Thyroid gland (tissue), 4 donors: ENCODE measurements around the gene DYNLL1. TPM values are rescaled to one million over a fixed set of nuclear protein-coding genes. Genes with fewer than 3 reads are reported as not detected.

ENCODE experiments used
- DNase-seq, 2 donors: peaks; one replicate each; pipeline ENCODE4 v3.0.0-alpha.2; 2019
- H3K27ac ChIP-seq, 3 donors: fragments of 200-600 bp; sonication (generic); 1 replicate in 2 of 3; 2 replicates in 1 of 3; pipeline ENCODE4 v1.5.1; 2016 to 2019; ENCODE audit warnings: mild to moderate bottlenecking in 1 of 3, moderate library complexity in 1 of 3
- H3K27me3 ChIP-seq: fragments of 200-600 bp; sonication (generic); one replicate; pipeline ENCODE4 v1.5.1; 2019
- H3K36me3 ChIP-seq, 2 donors: fragments of 200-600 bp; sonication (generic); one replicate each; pipeline ENCODE4 v1.5.1; 2016 to 2019
- H3K4me1 ChIP-seq, 2 donors: fragments of 200-600 bp; sonication (generic); one replicate each; pipeline ENCODE4 v1.5.1; 2017 to 2019
- H3K4me3 ChIP-seq, 3 donors: fragments of 200-600 bp; sonication (generic); replicated peaks in 1 of 3; 1 replicate in 2 of 3; 2 replicates in 1 of 3; pipeline ENCODE4 v1.5.1; 2016; ENCODE audit warnings: mild to moderate bottlenecking in 1 of 3
- H3K9me3 ChIP-seq: fragments of 200-600 bp; sonication (generic); one replicate; pipeline ENCODE4 v1.5.1; 2017
- CTCF ChIP-seq, 6 experiments: fragments of 200-600 bp in 3 of 6; fragments of 450-650 bp in 3 of 6; sonication (generic) in 3 of 6; IDR thresholded peaks; one replicate each; pipeline ENCODE4 v1.5.1; 2016 to 2019; ENCODE audit warnings: antibody characterized with exemption in 6 of 6, mild to moderate bottlenecking in 2 of 6, inconsistent platforms in 1 of 6, moderate library complexity in 1 of 6
- POLR2A ChIP-seq, 2 donors: fragments of 450-650 bp; IDR thresholded peaks; one replicate each; pipeline ENCODE4 v1.6.1; 2017; ENCODE audit warnings: antibody characterized with exemption in 2 of 2, mild to moderate bottlenecking in 2 of 2, moderate library complexity in 1 of 2
- WGBS, 2 donors: methylation state at CpG; one replicate each; pipeline ENCODE4 v1.1.5; 2017; 5-methylcytosine and 5-hydroxymethylcytosine counted together
- intact Hi-C: fragments of 100-400 bp; cut with DNase I; formaldehyde crosslinking; loops from one replicate; pipeline ENCODE4 v1.15.1; 2023
- small RNA-seq: library from RNA; depleted of rRNA; stranded (forward); fragments of <200 nt; gene quantifications from one replicate; pipeline ENCODE3, GENCODE V24; 2016
- total RNA-seq, 4 donors: library from RNA; depleted of rRNA; stranded (reverse); fragments of >200 nt; gene quantifications; one replicate each; pipeline ENCODE4 v1.2.3, GENCODE V29; 2016

The DYNLL1 gene
- total RNA-seq, 4 donors from 2014 or later, result 128 to 265 (median 232) TPM

GRCh38 chr12:120539303-120539702 is 43.4 kb downstream of the DYNLL1 start:
- H3K4me1 ChIP-seq, result peaks cover 41 to 67% of the 10 kb centered on the region in 2 donors
- H3K27ac ChIP-seq, result peak overlapping the region; percentile 76 to 92 (median 90)
- TF ChIP-seq POLR2A (IDR thresholded peaks at IDR 0.05), result no peak
- no peak for TF ChIP-seq CTCF (IDR thresholded peaks at IDR 0.05)
- H3K27me3 ChIP-seq, result no peaks in the 10 kb centered on the region
- intact Hi-C loops, result no loop called here
- H3K4me3 ChIP-seq, result no peak overlapping the region
- H3K36me3 ChIP-seq, result no peaks in the 10 kb centered on the region
- 69 to 82% methylated on average over 1 of the region's 1 CpG for WGBS, 2 donors
- H3K9me3 ChIP-seq, result no peaks in the 10 kb centered on the region
- DNase-seq, result no peak

- DNase-seq, result no peak
- 46 to 58% methylated on average over 3 of the region's 3 CpGs for WGBS, 2 donors
- Histone ChIP-seq H3K9me3 (no peaks in the 10 kb centered on the region), H3K4me1 (peaks cover 41 to 72% of the 10 kb centered on the region in 2 donors), H3K36me3 (no peaks in the 10 kb centered on the region), H3K27ac (peak overlapping the region; percentile 31 to 90 (median 43)), H3K4me3 (no peak overlapping the region), H3K27me3 (no peaks in the 10 kb centered on the region)
- TF ChIP-seq CTCF (IDR thresholded peaks at IDR 0.05) (no peak), POLR2A (IDR thresholded peaks at IDR 0.05) (no peak)
- intact Hi-C loops, result no loop called here
Observed at GRCh38 chr12:120540445-120540844, 44.5 kb downstream of the DYNLL1 start.

GRCh38 chr12:120542166-120542565 is 46.3 kb downstream of the DYNLL1 start:
- Histone ChIP-seq H3K27me3 (no peaks in the 10 kb centered on the region), H3K9me3 (no peaks in the 10 kb centered on the region), H3K4me3 (no peak overlapping the region), H3K4me1 (peaks cover 34 to 56% of the 10 kb centered on the region in 2 donors), H3K36me3 (peaks cover 9 to 11% of the 10 kb centered on the region in 2 donors), H3K27ac (peak overlapping the region in 1 of 3 donors; percentile 11)
- no peak for TF ChIP-seq POLR2A (IDR thresholded peaks at IDR 0.05)
- no peak for TF ChIP-seq CTCF (IDR thresholded peaks at IDR 0.05)
- no peak for DNase-seq
- WGBS, 2 donors, result 93 to 99% methylated on average over 5 of the region's 5 CpGs
- intact Hi-C loops, result no loop called here

- Histone ChIP-seq H3K27me3 (no peaks in the 10 kb centered on the region), H3K4me1 (peaks cover 18 to 43% of the 10 kb centered on the region in 2 donors), H3K36me3 (peaks cover 23 to 29% of the 10 kb centered on the region in 2 donors), H3K4me3 (no peak overlapping the region), H3K9me3 (no peaks in the 10 kb centered on the region), H3K27ac (no peak overlapping the region)
- TF ChIP-seq POLR2A (IDR thresholded peaks at IDR 0.05), result no peak
- no peak for TF ChIP-seq CTCF (IDR thresholded peaks at IDR 0.05)
- 90 to 94% methylated on average over 3 of the region's 3 CpGs for WGBS, 2 donors
- DNase-seq, result no peak
- intact Hi-C loops, result no loop called here
Observed at GRCh38 chr12:120544691-120545090, 48.8 kb downstream of the DYNLL1 start.

GRCh38 chr12:120546050-120546386 is 50.1 kb downstream of the DYNLL1 start:
- DNase-seq, result no peak
- no peaks in the 10 kb centered on the region for H3K9me3 ChIP-seq
- H3K27me3 ChIP-seq, result no peaks in the 10 kb centered on the region
- no peak for TF ChIP-seq POLR2A (IDR thresholded peaks at IDR 0.05)
- TF ChIP-seq CTCF (IDR thresholded peaks at IDR 0.05), result no peak
- intact Hi-C loops, result no loop called here
- peaks cover 23 to 29% of the 10 kb centered on the region in 2 donors for H3K36me3 ChIP-seq
- WGBS, 2 donors, result 52 to 57% methylated on average over 3 of the region's 3 CpGs
- peaks cover 21 to 47% of the 10 kb centered on the region in 2 donors for H3K4me1 ChIP-seq
- no peak overlapping the region for H3K4me3 ChIP-seq
- H3K27ac ChIP-seq, result no peak overlapping the region

Small RNA genes lying within 50 kb of the gene (small RNA-seq; reads per million reads assigned to genes)
- not detected for gene RF00019

Other genes starting within 250 kb of the DYNLL1 start
- 10 to 100 TPM; 61.7 to 95.5 (median 82.7) TPM for gene PXN, start 230.4 kb upstream of the DYNLL1 start, total RNA-seq
- gene RNU4-2, start 204.2 kb upstream of the DYNLL1 start, total RNA-seq, result under 1 TPM; under 0.01 TPM
- under 1 TPM; under 0.01 TPM for gene RNU4-1, start 202.9 kb upstream of the DYNLL1 start, total RNA-seq
- gene SIRT4, start 193.8 kb upstream of the DYNLL1 start, total RNA-seq, result 1 to 10 TPM in 3 of 4 donors, not detected in 1; 3.1 to 6.5 (median 3.8) TPM
- not detected for gene PLA2G1B, start 168.3 kb upstream of the DYNLL1 start, total RNA-seq
- gene MSI1, start 126.9 kb upstream of the DYNLL1 start, total RNA-seq, result 1 to 10 TPM in 1 of 4 donors, under 1 TPM in 1, not detected in 2; 0.33 to 1.6 TPM
- 1,000 to 10,000 TPM in 1 of 4 donors, 100 to 1,000 TPM in 3; 511 to 1,033 (median 687) TPM for gene COX6A1, start 58.0 kb upstream of the DYNLL1 start, total RNA-seq
- 10 to 100 TPM in 2 of 4 donors, 1 to 10 TPM in 2; 8.1 to 15.2 (median 12.2) TPM for gene TRIAP1, start 49.7 kb upstream of the DYNLL1 start, total RNA-seq
- gene GATC, start 49.7 kb upstream of the DYNLL1 start, total RNA-seq, result 10 to 100 TPM; 32.4 to 38.4 (median 36.6) TPM
- gene SRSF9, start 26.4 kb upstream of the DYNLL1 start, total RNA-seq, result 100 to 1,000 TPM in 1 of 4 donors, 10 to 100 TPM in 3; 64.5 to 107 (median 79.9) TPM
- 10 to 100 TPM; 17.9 to 33.3 (median 32.8) TPM for gene COQ5, start 33.0 kb downstream of the DYNLL1 start, total RNA-seq
- 100 to 1,000 TPM in 3 of 4 donors, 10 to 100 TPM in 1; 62.5 to 159 (median 127) TPM for gene RNF10, start 38.2 kb downstream of the DYNLL1 start, total RNA-seq
- 10 to 100 TPM; 27.9 to 72.0 (median 38.5) TPM for gene POP5, start 85.3 kb downstream of the DYNLL1 start, total RNA-seq
- gene CABP1, start 144.5 kb downstream of the DYNLL1 start, total RNA-seq, result 1 to 10 TPM in 1 of 4 donors, under 1 TPM in 1, not detected in 2; 0.33 to 1.4 TPM
- 100 to 1,000 TPM; 122 to 288 (median 187) TPM for gene MLEC, start 191.0 kb downstream of the DYNLL1 start, total RNA-seq
- gene UNC119B, start 214.3 kb downstream of the DYNLL1 start, total RNA-seq, result 10 to 100 TPM; 44.1 to 65.3 (median 61.6) TPM
- gene ACADS, start 229.7 kb downstream of the DYNLL1 start, total RNA-seq, result 10 to 100 TPM; 40.8 to 85.9 (median 65.1) TPM